ENCODE results near the gene WASHC4. TPM values are rescaled to one million over a fixed set of nuclear protein-coding genes. Genes with fewer than 3 reads are reported as not detected.

Gene WASHC4
- total RNA-seq, 2 experiments from 2014 or later = 32.5 to 33.6 TPM

GRCh38 chr12:105067511-105068031 lies 40.0 kb upstream of the WASHC4 start:
- no peaks in the 10 kb centered on the region for H3K4me1 Mint-ChIP-seq (ENCODE audit: low read depth)
- ATAC-seq (ENCODE audit: poor library complexity) = no peak
- POLR2A ChIA-PET = no interaction called here

GRCh38 chr12:105069936-105070702 lies 37.4 kb upstream of the WASHC4 start:
- H3K27me3 ChIP-seq (ENCODE audit: control insufficient read depth in 1 of 2, insufficient read depth in 2 of 2, low read length in 2 of 2) = no peaks in the 10 kb centered on the region
- ATAC-seq (ENCODE audit: poor library complexity) (no peak), DNase-seq (no peak)
- H3K9me3 ChIP-seq (ENCODE audit: control insufficient read depth in 1 of 2, insufficient read depth in 1 of 2, low read length in 2 of 2) = no peaks in the 10 kb centered on the region
- H3K36me3 ChIP-seq (ENCODE audit: insufficient read depth, low read length) = no peaks in the 10 kb centered on the region
- no peaks in the 10 kb centered on the region for H3K4me1 Mint-ChIP-seq (ENCODE audit: low read depth)
- no peaks in the 10 kb centered on the region for H3K36me3 Mint-ChIP-seq (ENCODE audit: low read depth)
- peaks cover 11% of the 10 kb centered on the region for H3K27me3 Mint-ChIP-seq
- H3K4me3 ChIP-seq (ENCODE audit: low read length) = no peak overlapping the region
- TF ChIP-seq, protein P1, sequence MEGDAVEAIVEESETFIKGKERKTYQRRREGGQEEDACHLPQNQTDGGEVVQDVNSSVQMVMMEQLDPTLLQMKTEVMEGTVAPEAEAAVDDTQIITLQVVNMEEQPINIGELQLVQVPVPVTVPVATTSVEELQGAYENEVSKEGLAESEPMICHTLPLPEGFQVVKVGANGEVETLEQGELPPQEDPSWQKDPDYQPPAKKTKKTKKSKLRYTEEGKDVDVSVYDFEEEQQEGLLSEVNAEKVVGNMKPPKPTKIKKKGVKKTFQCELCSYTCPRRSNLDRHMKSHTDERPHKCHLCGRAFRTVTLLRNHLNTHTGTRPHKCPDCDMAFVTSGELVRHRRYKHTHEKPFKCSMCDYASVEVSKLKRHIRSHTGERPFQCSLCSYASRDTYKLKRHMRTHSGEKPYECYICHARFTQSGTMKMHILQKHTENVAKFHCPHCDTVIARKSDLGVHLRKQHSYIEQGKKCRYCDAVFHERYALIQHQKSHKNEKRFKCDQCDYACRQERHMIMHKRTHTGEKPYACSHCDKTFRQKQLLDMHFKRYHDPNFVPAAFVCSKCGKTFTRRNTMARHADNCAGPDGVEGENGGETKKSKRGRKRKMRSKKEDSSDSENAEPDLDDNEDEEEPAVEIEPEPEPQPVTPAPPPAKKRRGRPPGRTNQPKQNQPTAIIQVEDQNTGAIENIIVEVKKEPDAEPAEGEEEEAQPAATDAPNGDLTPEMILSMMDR (IDR thresholded peaks at IDR 0.05) = no peak
- intact Hi-C loops (cut with DNase I, micrococcal nuclease) = no loop called here
- H3K9me3 Mint-ChIP-seq = no peaks in the 10 kb centered on the region
- POLR2A ChIA-PET = no interaction called here
- H3K4me3 Mint-ChIP-seq = no peak overlapping the region
- CTCF ChIA-PET = no interaction called here
- H3K27ac Mint-ChIP-seq = no peak overlapping the region
- no peaks in the 10 kb centered on the region for H3K4me1 ChIP-seq (ENCODE audit: insufficient read depth, low read length)
- no peak overlapping the region for H3K27ac ChIP-seq (ENCODE audit: low read depth in 1 of 2, low read length in 2 of 2)

More at GRCh38 chr12:105067511-105068031, 40.0 kb upstream of the WASHC4 start:
- no peaks in the 10 kb centered on the region for H3K4me1 ChIP-seq (ENCODE audit: insufficient read depth, low read length)
- H3K4me3 ChIP-seq (ENCODE audit: low read length) = no peak overlapping the region
- H3K27ac ChIP-seq (ENCODE audit: low read depth in 1 of 2, low read length in 2 of 2) = no peak overlapping the region
- TF ChIP-seq, protein P1 (IDR thresholded peaks at IDR 0.05) = no peak
- Mint-ChIP-seq H3K27ac (no peak overlapping the region), H3K36me3 (ENCODE audit: low read depth) (no peaks in the 10 kb centered on the region), H3K27me3 (peaks cover 11% of the 10 kb centered on the region), H3K9me3 (no peaks in the 10 kb centered on the region), H3K4me3 (no peak overlapping the region)
- no peaks in the 10 kb centered on the region for H3K27me3 ChIP-seq (ENCODE audit: control insufficient read depth in 1 of 2, insufficient read depth in 2 of 2, low read length in 2 of 2)
- intact Hi-C loops (cut with DNase I, micrococcal nuclease) = no loop called here
- H3K36me3 ChIP-seq (ENCODE audit: insufficient read depth, low read length) = no peaks in the 10 kb centered on the region
- CTCF ChIA-PET = no interaction called here
- H3K9me3 ChIP-seq (ENCODE audit: control insufficient read depth in 1 of 2, insufficient read depth in 1 of 2, low read length in 2 of 2) = no peaks in the 10 kb centered on the region
- DNase-seq = no peak

GRCh38 chr12:105071981-105072380 lies 35.5 kb upstream of the WASHC4 start:
- no peaks in the 10 kb centered on the region for H3K36me3 ChIP-seq (ENCODE audit: insufficient read depth, low read length)
- intact Hi-C loops (cut with DNase I, micrococcal nuclease) = no loop called here
- DNase-seq (no peak), ATAC-seq (ENCODE audit: poor library complexity) (no peak)
- Mint-ChIP-seq H3K4me3 (no peak overlapping the region), H3K27ac (no peak overlapping the region), H3K36me3 (ENCODE audit: low read depth) (no peaks in the 10 kb centered on the region), H3K9me3 (no peaks in the 10 kb centered on the region), H3K27me3 (peaks cover 4% of the 10 kb centered on the region), H3K4me1 (ENCODE audit: low read depth) (no peaks in the 10 kb centered on the region)
- no peaks in the 10 kb centered on the region for H3K9me3 ChIP-seq (ENCODE audit: control insufficient read depth in 1 of 2, insufficient read depth in 1 of 2, low read length in 2 of 2)
- ChIA-PET POLR2A (no interaction called here), CTCF (no interaction called here)
- no peaks in the 10 kb centered on the region for H3K27me3 ChIP-seq (ENCODE audit: control insufficient read depth in 1 of 2, insufficient read depth in 2 of 2, low read length in 2 of 2)
- H3K4me3 ChIP-seq (ENCODE audit: low read length) = no peak overlapping the region
- no peak overlapping the region for H3K27ac ChIP-seq (ENCODE audit: low read depth in 1 of 2, low read length in 2 of 2)
- no peaks in the 10 kb centered on the region for H3K4me1 ChIP-seq (ENCODE audit: insufficient read depth, low read length)
- TF ChIP-seq, protein P1 (IDR thresholded peaks at IDR 0.05) = no peak
